H9 (cell line): ENCODE measurements around the gene CINP. TPM values are rescaled to one million over a fixed set of nuclear protein-coding genes. Genes with fewer than 3 reads are reported as not detected.
"Not testable (repeated sequence)": the region's sequence is repeated elsewhere in the genome, so short reads cannot be mapped to it uniquely, and the experiment has no call there.

Experiments used
- DNase-seq: peaks from one replicate; pipeline ENCODE4 v3.0.0-alpha.2; 2017
- H2AFZ ChIP-seq: one replicate; pipeline ENCODE4 v1.6.1; 2013; ENCODE audit warnings: mild to moderate bottlenecking, low read length, control low read depth, moderate library complexity
- H2AK5ac ChIP-seq: 2 replicates; pipeline ENCODE4 v1.6.1; 2013; ENCODE audit warnings: low read length, control low read depth, mixed read lengths; ENCODE audit not compliant: insufficient read length
- H2BK120ac ChIP-seq: one replicate; pipeline ENCODE4 v1.6.1; 2013; ENCODE audit warnings: low read depth, mild to moderate bottlenecking, low read length, control low read depth, inconsistent platforms; ENCODE audit not compliant: poor library complexity, severe bottlenecking
- H2BK12ac ChIP-seq: 2 replicates; pipeline ENCODE4 v1.6.1; 2013; ENCODE audit warnings: low read length, control low read depth, mixed read lengths, low read depth; ENCODE audit not compliant: insufficient read length
- H2BK15ac ChIP-seq: 2 replicates; pipeline ENCODE4 v1.6.1; 2013; ENCODE audit warnings: low read depth, low read length, control low read depth
- H2BK20ac ChIP-seq: one replicate; pipeline ENCODE4 v1.6.1; 2013; ENCODE audit warnings: low read depth, mild to moderate bottlenecking, low read length, control low read depth, inconsistent platforms; ENCODE audit not compliant: poor library complexity, severe bottlenecking
- H2BK5ac ChIP-seq: 2 replicates; pipeline ENCODE4 v1.6.1; 2013; ENCODE audit warnings: low read length, control low read depth, mixed read lengths; ENCODE audit not compliant: insufficient read length
- H3K14ac ChIP-seq: 2 replicates; pipeline ENCODE4 v1.6.1; 2013; ENCODE audit warnings: low read length, control low read depth; ENCODE audit not compliant: insufficient read depth
- H3K18ac ChIP-seq: 2 replicates; pipeline ENCODE4 v1.6.1; 2013; ENCODE audit warnings: low read depth, mild to moderate bottlenecking, mixed read lengths, low read length, control low read depth; ENCODE audit not compliant: insufficient read length
- H3K23ac ChIP-seq: 2 replicates; pipeline ENCODE4 v1.6.1; 2013; ENCODE audit warnings: low read length, control low read depth, mixed read lengths, low read depth; ENCODE audit not compliant: insufficient read length
- H3K23me2 ChIP-seq: 2 replicates; pipeline ENCODE4 v1.6.1; 2013; ENCODE audit warnings: low read depth, mild to moderate bottlenecking, mixed read lengths, low read length, control low read depth; ENCODE audit not compliant: insufficient read length, poor library complexity, severe bottlenecking
- H3K27ac ChIP-seq: 2 replicates; pipeline ENCODE4 v1.5.1; 2013; ENCODE audit warnings: low read length, control low read depth, mixed read lengths, low read depth; ENCODE audit not compliant: insufficient read length
- H3K27me3 ChIP-seq: 2 replicates; pipeline ENCODE4 v1.6.1; 2013; ENCODE audit warnings: low read length, control low read depth, inconsistent platforms; ENCODE audit not compliant: insufficient read depth
- H3K4ac ChIP-seq: 2 replicates; pipeline ENCODE4 v1.6.1; 2013; ENCODE audit warnings: low read depth, mild to moderate bottlenecking, control low read depth, inconsistent platforms, low read length, moderate library complexity
- H3K4me1 ChIP-seq: 2 replicates; pipeline ENCODE4 v1.6.1; 2013; ENCODE audit warnings: low read length, control low read depth, inconsistent platforms; ENCODE audit not compliant: insufficient read depth
- H3K4me2 ChIP-seq: 2 replicates; pipeline ENCODE4 v1.6.1; 2013; ENCODE audit warnings: low read length, control low read depth, mixed read lengths; ENCODE audit not compliant: insufficient read length, insufficient read depth
- H3K56ac ChIP-seq: 2 replicates; pipeline ENCODE4 v1.6.1; 2013; ENCODE audit warnings: low read depth, mild to moderate bottlenecking, mixed read lengths, low read length, control low read depth; ENCODE audit not compliant: insufficient read length
- H3K79me1 ChIP-seq: 2 replicates; pipeline ENCODE4 v1.6.1; 2013; ENCODE audit warnings: low read depth, mild to moderate bottlenecking, moderate library complexity, low read length, control low read depth, inconsistent platforms; ENCODE audit not compliant: insufficient read depth, poor library complexity, severe bottlenecking
- H3K79me2 ChIP-seq: 2 replicates; pipeline ENCODE4 v1.6.1; 2013; ENCODE audit warnings: low read length, control low read depth, inconsistent platforms; ENCODE audit not compliant: insufficient read depth
- H3K9ac ChIP-seq: 2 replicates; pipeline ENCODE4 v1.6.1; 2013; ENCODE audit warnings: low read length, control low read depth, mixed read lengths; ENCODE audit not compliant: insufficient read length; ENCODE audit errors: extremely low read depth
- H3K9me3 ChIP-seq: one replicate; pipeline ENCODE4 v1.6.1; 2013; ENCODE audit warnings: low read depth, low read length, inconsistent platforms; ENCODE audit not compliant: control insufficient read depth
- H3T11ph ChIP-seq: one replicate; pipeline ENCODE4 v1.6.1; 2013; ENCODE audit warnings: mild to moderate bottlenecking, low read length, control low read depth, inconsistent platforms
- H4K20me1 ChIP-seq: one replicate; pipeline ENCODE4 v1.6.1; 2013; ENCODE audit not compliant: control insufficient read depth, insufficient read length, insufficient read depth
- H4K5ac ChIP-seq: 2 replicates; pipeline ENCODE4 v1.6.1; 2013; ENCODE audit warnings: low read depth, mild to moderate bottlenecking, mixed read lengths, low read length, control low read depth; ENCODE audit not compliant: insufficient read length
- H4K8ac ChIP-seq: replicated peaks from 2 replicates; pipeline ENCODE4 v1.6.1; 2013; ENCODE audit warnings: low read length, control low read depth, mixed read lengths, low read depth; ENCODE audit not compliant: insufficient read length
- H4K91ac ChIP-seq: 2 replicates; pipeline ENCODE4 v1.6.1; 2013; ENCODE audit warnings: low read depth, mild to moderate bottlenecking, moderate library complexity, mixed read lengths, low read length, control low read depth; ENCODE audit not compliant: insufficient read length
- H3K27ac Mint-ChIP-seq, 3 experiments: 2 replicates in 2 of 3; 3 replicates in 1 of 3; pipeline ENCODE4 v1.8.0; 2020 to 2021; ENCODE audit warnings: mixed read lengths in 3 of 3, mild to moderate bottlenecking in 1 of 3, moderate library complexity in 1 of 3
- H3K27me3 Mint-ChIP-seq: 2 replicates; pipeline ENCODE4 v1.8.0; 2021; ENCODE audit warnings: low read depth, mild to moderate bottlenecking, moderate library complexity, mixed read lengths
- H3K36me3 Mint-ChIP-seq, 3 experiments: 2 replicates in 2 of 3; 3 replicates in 1 of 3; pipeline ENCODE4 v1.8.0; 2020 to 2021; ENCODE audit warnings: low read depth in 3 of 3, mixed read lengths in 3 of 3; ENCODE audit not compliant: insufficient read depth in 1 of 3
- H3K4me1 Mint-ChIP-seq, 2 experiments: 2 replicates each; pipeline ENCODE4 v1.8.0; 2020; ENCODE audit warnings: mixed read lengths in 2 of 2
- H3K4me3 Mint-ChIP-seq, 2 experiments: 2 replicates in 1 of 2; 3 replicates in 1 of 2; pipeline ENCODE4 v1.8.0; 2020 to 2021; ENCODE audit warnings: mild to moderate bottlenecking in 2 of 2, mixed read lengths in 2 of 2, moderate library complexity in 1 of 2
- H3K9me3 Mint-ChIP-seq, 2 experiments: 2 replicates in 1 of 2; 3 replicates in 1 of 2; pipeline ENCODE4 v1.8.0; 2020; ENCODE audit warnings: mild to moderate bottlenecking in 2 of 2, mixed read lengths in 2 of 2, moderate library complexity in 1 of 2
- CTCF ChIP-seq: fragments of 200-600 bp; sonication (generic); conservative IDR thresholded peaks from 3 replicates; pipeline ENCODE4 v1.8.0; 2021; ENCODE audit warnings: antibody characterized with exemption, mild to moderate bottlenecking
- WGBS: extraction: QIAGEN DNeasy Blood & Tissue Kit; methylation state at CpG from one replicate; pipeline ENCODE4 v1.1.7; 2013; ENCODE audit warnings: missing lambda C conversion rate, low lambda C conversion rate, mixed read lengths; ENCODE audit not compliant: insufficient read length; ENCODE audit errors: extremely low coverage; 5-methylcytosine and 5-hydroxymethylcytosine counted together
- total RNA-seq: library from RNA; stranded (reverse); gene quantifications from 2 replicates; pipeline ENCODE4 v1.2.1, GENCODE V29; 2021

CINP gene
- total RNA-seq, 1 experiment from 2014 or later = 39.5 TPM

- no CpG with 5 or more reads among the region's 4 CpGs for WGBS
- no peak overlapping the region for H3K56ac ChIP-seq
- H2BK5ac ChIP-seq = no peak overlapping the region
- Mint-ChIP-seq H3K36me3 (peaks cover 22 to 69% (median 35%) of the 10 kb centered on the region in 3 experiments; a peak in 6 of 7 replicates), H3K27me3 (no peaks in the 10 kb centered on the region), H3K4me3 (no peak overlapping the region), H3K27ac (no peak overlapping the region; a peak in 1 of 7 replicates), H3K4me1 (no peaks in the 10 kb centered on the region), H3K9me3 (no peaks in the 10 kb centered on the region)
- no peaks in the 10 kb centered on the region for H4K20me1 ChIP-seq
- no peak overlapping the region for H3K4me2 ChIP-seq
- no peaks in the 10 kb centered on the region for H3K79me2 ChIP-seq
- H4K8ac ChIP-seq = no peak overlapping the region
- H3K9ac ChIP-seq = no peak overlapping the region
- H2BK20ac ChIP-seq = no peak overlapping the region
- H3K27me3 ChIP-seq = no peaks in the 10 kb centered on the region
- H3K4me1 ChIP-seq = no peaks in the 10 kb centered on the region
- no peaks in the 10 kb centered on the region for H3K79me1 ChIP-seq
- DNase-seq = no peak
- no peak overlapping the region for H4K5ac ChIP-seq
- no peak overlapping the region for H3K23ac ChIP-seq
- no peak overlapping the region for H3K27ac ChIP-seq
- H2AFZ ChIP-seq = no peak overlapping the region
- H3T11ph ChIP-seq = no peak overlapping the region
- no peak overlapping the region for H2BK120ac ChIP-seq
- H3K14ac ChIP-seq = no peak overlapping the region
- no peaks in the 10 kb centered on the region for H3K23me2 ChIP-seq
- H3K4ac ChIP-seq = no peak overlapping the region
- no peaks in the 10 kb centered on the region for H3K9me3 ChIP-seq
- no peak overlapping the region for H3K18ac ChIP-seq
- no peak overlapping the region for H2AK5ac ChIP-seq
- H4K91ac ChIP-seq = no peak overlapping the region
- no peak for TF ChIP-seq CTCF
- no peak overlapping the region for H2BK12ac ChIP-seq
- H2BK15ac ChIP-seq = no peak overlapping the region
Observed at GRCh38 chr14:102352213-102352612, 10.5 kb downstream of the CINP start.

GRCh38 chr14:102351593-102351992, 11.1 kb downstream of the CINP start:
- not testable (repeated sequence) for H3K27me3 Mint-ChIP-seq, H2BK5ac ChIP-seq, H2BK15ac ChIP-seq, H4K20me1 ChIP-seq, H4K91ac ChIP-seq, H2BK12ac ChIP-seq, H3K27ac Mint-ChIP-seq, H3K23ac ChIP-seq, H3K4me1 Mint-ChIP-seq, H4K5ac ChIP-seq, H3K9me3 Mint-ChIP-seq, H3K4me3 Mint-ChIP-seq, H3K9me3 ChIP-seq, H3K79me1 ChIP-seq, H3K27me3 ChIP-seq, H4K8ac ChIP-seq, H3K14ac ChIP-seq, H3T11ph ChIP-seq, H2AK5ac ChIP-seq, H3K9ac ChIP-seq, H2BK20ac ChIP-seq, H2BK120ac ChIP-seq, H3K4me2 ChIP-seq, H3K18ac ChIP-seq, H3K4me1 ChIP-seq, H3K27ac ChIP-seq, DNase-seq, H3K23me2 ChIP-seq, H2AFZ ChIP-seq, H3K79me2 ChIP-seq, H3K56ac ChIP-seq, H3K4ac ChIP-seq
- peaks cover 22 to 69% (median 35%) of the 10 kb centered on the region in 3 experiments; a peak in 6 of 7 replicates for H3K36me3 Mint-ChIP-seq
- no CpG with 5 or more reads among the region's 9 CpGs for WGBS
